SK-N-SH treated with all-trans-retinoic acid at 6 μM for 48 hours (cell line): ENCODE measurements around the gene RMND1.
"Not testable (repeated sequence)": the region's sequence is repeated elsewhere in the genome, so short reads cannot be mapped to it uniquely, and the experiment has no call there.

Experiments
- ATAC-seq: fragments of 200-7000 bp; cut with Tn5 transposase; 3 replicates; pipeline ENCODE4 v1.9.1; 2020; ENCODE audit warnings: mild to moderate bottlenecking, moderate library complexity
- CREB5 ChIP-seq: fragments of 250-450 bp; sonication (Bioruptor Pico); IDR thresholded peaks from 2 replicates; pipeline ENCODE4 v1.5.1; 2020; ENCODE audit warnings: low read depth, mild to moderate bottlenecking, moderate library complexity
- CSDC2 ChIP-seq: fragments of 250-450 bp; sonication (Bioruptor Pico); IDR thresholded peaks from 2 replicates; pipeline ENCODE4 v1.5.0; 2020; ENCODE audit warnings: mild to moderate bottlenecking, moderate library complexity
- GLIS3 ChIP-seq: fragments of 250-450 bp; sonication (Bioruptor Pico); IDR thresholded peaks from 2 replicates; pipeline ENCODE4 v1.5.0; 2020; ENCODE audit warnings: mild to moderate bottlenecking, moderate library complexity
- ISL1 ChIP-seq: fragments of 250-450 bp; sonication (Bioruptor Pico); IDR thresholded peaks from 2 replicates; pipeline ENCODE4 v2.1.2; 2022; ENCODE audit warnings: mild to moderate bottlenecking, moderate library complexity
- OSR1 ChIP-seq: fragments of 250-450 bp; sonication (Bioruptor Pico); IDR thresholded peaks from 2 replicates; pipeline ENCODE4 v1.8.0; 2022; ENCODE audit warnings: moderate library complexity, mild to moderate bottlenecking, inconsistent platforms
- PATZ1 ChIP-seq: fragments of 250-450 bp; sonication (Bioruptor Pico); IDR thresholded peaks from 2 replicates; pipeline ENCODE4 v1.8.0; 2020; ENCODE audit warnings: mild to moderate bottlenecking, moderate library complexity, borderline replicate concordance
- PPARA ChIP-seq: fragments of 250-450 bp; sonication (Bioruptor Pico); IDR thresholded peaks from 2 replicates; pipeline ENCODE4 v1.5.0; 2020; ENCODE audit warnings: mild to moderate bottlenecking, borderline replicate concordance
- RARB ChIP-seq: fragments of 250-450 bp; sonication (Bioruptor Pico); IDR thresholded peaks from 2 replicates; pipeline ENCODE4 v1.8.0; 2021; ENCODE audit warnings: mild to moderate bottlenecking, moderate library complexity
- SNAI2 ChIP-seq: fragments of 250-450 bp; sonication (Bioruptor Pico); IDR thresholded peaks from 2 replicates; pipeline ENCODE4 v1.5.0; 2020; ENCODE audit warnings: mild to moderate bottlenecking, moderate library complexity
- TCF4 ChIP-seq: fragments of 250-450 bp; sonication (Bioruptor Pico); IDR thresholded peaks from 2 replicates; pipeline ENCODE4 v1.8.0; 2021; ENCODE audit warnings: mild to moderate bottlenecking, moderate library complexity, borderline replicate concordance
- TOX ChIP-seq: fragments of 250-450 bp; sonication (Bioruptor Pico); IDR thresholded peaks from 2 replicates; pipeline ENCODE4 v1.8.0; 2021; ENCODE audit warnings: mild to moderate bottlenecking, moderate library complexity, borderline replicate concordance
- TSHZ2 ChIP-seq: fragments of 250-450 bp; sonication (Bioruptor Pico); IDR thresholded peaks from 2 replicates; pipeline ENCODE4 v1.5.0; 2020; ENCODE audit warnings: mild to moderate bottlenecking, moderate library complexity
- ZC3H10 ChIP-seq: fragments of 250-450 bp; sonication (Bioruptor Pico); IDR thresholded peaks from 2 replicates; pipeline ENCODE4 v1.5.1; 2021; ENCODE audit warnings: mild to moderate bottlenecking, moderate library complexity
- ZFP30 ChIP-seq: fragments of 450-650 bp; formaldehyde crosslinking; IDR thresholded peaks from 2 replicates; pipeline ENCODE4 v1.5.0; 2022; ENCODE audit warnings: mild to moderate bottlenecking, moderate library complexity
- ZNF565 ChIP-seq: fragments of 450-650 bp; formaldehyde crosslinking; conservative IDR thresholded peaks from 2 replicates; pipeline ENCODE4 v1.5.0; 2020; ENCODE audit warnings: low read depth, mild to moderate bottlenecking, moderate library complexity
- ZNF70 ChIP-seq: fragments of 450-650 bp; formaldehyde crosslinking; IDR thresholded peaks from 2 replicates; pipeline ENCODE4 v1.5.0; 2020; ENCODE audit warnings: mild to moderate bottlenecking, moderate library complexity
- ZNF8 ChIP-seq: fragments of 450-650 bp; formaldehyde crosslinking; IDR thresholded peaks from 2 replicates; pipeline ENCODE4 v1.5.0; 2020; ENCODE audit warnings: mild to moderate bottlenecking, moderate library complexity
- TF ChIP-seq, protein P1 (sequence below): fragments of 250-450 bp; sonication (Bioruptor Pico); IDR thresholded peaks from 2 replicates; pipeline ENCODE4 v1.8.0; 2021; ENCODE audit warnings: low read depth, mild to moderate bottlenecking, moderate library complexity, borderline replicate concordance

The RMND1 gene

DNA sequence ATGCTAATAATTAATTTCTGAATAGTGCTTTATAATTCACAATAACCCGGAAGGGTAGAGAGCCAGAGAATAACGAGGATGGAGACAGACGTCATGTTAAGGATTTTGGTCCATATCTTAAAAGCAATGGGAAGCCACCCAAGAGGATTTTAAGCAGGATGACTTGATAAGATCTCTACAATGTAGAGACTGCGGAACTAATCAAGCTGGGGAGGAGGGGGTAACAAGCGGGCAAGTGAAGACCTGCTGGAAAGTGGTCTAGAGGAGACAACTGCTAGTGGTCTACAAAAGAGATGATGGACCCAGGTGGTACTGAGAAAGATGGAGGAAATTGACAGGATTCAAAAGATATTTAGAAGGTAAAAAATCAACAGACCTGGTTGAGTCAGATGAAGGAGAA lies 67.8 kb downstream of the RMND1 start:
- no peak for TF ChIP-seq ZFP30 (CRISPR knock-in tag)
- TF ChIP-seq CSDC2 (CRISPR knock-in tag): no peak
- no peak for TF ChIP-seq SNAI2 (CRISPR knock-in tag)
- TF ChIP-seq TSHZ2 (CRISPR knock-in tag): no peak
- TF ChIP-seq RARB (CRISPR knock-in tag): no peak
- no peak for ATAC-seq

DNA sequence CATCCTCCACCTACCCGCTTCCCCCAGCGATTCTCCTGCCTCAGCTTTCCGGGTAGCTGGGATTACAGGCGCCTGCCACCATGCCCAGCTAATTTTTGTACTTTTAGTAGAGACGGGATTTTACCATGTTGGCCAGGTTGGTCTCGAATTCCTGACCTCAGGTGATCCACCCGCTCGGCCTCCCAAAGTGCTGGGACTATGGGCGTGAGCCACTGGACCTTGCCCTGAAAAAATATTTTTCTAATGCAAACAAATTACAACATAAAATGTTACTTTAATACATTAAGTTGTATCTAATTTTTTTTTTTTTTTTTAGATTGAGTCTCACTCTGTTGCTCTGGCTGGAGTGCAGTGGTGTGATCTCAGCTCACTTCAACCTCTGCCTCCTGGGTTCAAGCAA lies 69.3 kb downstream of the RMND1 start:
- ATAC-seq: not testable (repeated sequence)

DNA sequence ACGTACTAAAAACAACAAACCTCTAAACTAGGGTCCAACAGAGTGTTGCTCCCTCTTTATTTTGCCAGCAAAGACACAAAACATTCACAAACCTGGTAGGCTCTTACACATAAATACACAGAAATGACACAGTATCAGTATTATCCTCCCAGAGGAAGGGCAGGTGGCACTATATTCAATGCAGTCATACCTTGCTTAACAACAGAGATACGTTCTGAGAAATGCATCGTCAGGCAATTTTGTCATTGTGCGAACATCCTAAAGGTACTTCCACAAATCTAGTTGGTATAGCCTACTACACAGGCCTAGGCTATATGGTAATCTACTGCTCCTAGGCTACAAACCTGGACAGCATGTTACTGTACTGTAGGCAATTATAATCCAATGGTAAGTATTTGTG lies 70.2 kb downstream of the RMND1 start:
- no peak for ATAC-seq
- no peak for TF ChIP-seq ZNF70 (CRISPR knock-in tag)
- no peak for TF ChIP-seq SNAI2 (CRISPR knock-in tag)
- no peak for TF ChIP-seq TSHZ2 (CRISPR knock-in tag)
- no peak for TF ChIP-seq TOX (CRISPR knock-in tag)
- no peak for TF ChIP-seq RARB (CRISPR knock-in tag)
- TF ChIP-seq, protein P1, sequence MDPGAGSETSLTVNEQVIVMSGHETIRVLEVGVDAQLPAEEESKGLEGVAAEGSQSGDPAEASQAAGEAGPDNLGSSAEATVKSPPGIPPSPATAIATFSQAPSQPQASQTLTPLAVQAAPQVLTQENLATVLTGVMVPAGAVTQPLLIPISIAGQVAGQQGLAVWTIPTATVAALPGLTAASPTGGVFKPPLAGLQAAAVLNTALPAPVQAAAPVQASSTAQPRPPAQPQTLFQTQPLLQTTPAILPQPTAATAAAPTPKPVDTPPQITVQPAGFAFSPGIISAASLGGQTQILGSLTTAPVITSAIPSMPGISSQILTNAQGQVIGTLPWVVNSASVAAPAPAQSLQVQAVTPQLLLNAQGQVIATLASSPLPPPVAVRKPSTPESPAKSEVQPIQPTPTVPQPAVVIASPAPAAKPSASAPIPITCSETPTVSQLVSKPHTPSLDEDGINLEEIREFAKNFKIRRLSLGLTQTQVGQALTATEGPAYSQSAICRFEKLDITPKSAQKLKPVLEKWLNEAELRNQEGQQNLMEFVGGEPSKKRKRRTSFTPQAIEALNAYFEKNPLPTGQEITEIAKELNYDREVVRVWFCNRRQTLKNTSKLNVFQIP (CRISPR knock-in tag): no peak
- TF ChIP-seq ZNF565 (CRISPR knock-in tag): no peak
- no peak for TF ChIP-seq GLIS3 (CRISPR knock-in tag)
- TF ChIP-seq CREB5 (CRISPR knock-in tag): no peak
- no peak for TF ChIP-seq OSR1 (CRISPR knock-in tag)
- no peak for TF ChIP-seq ISL1 (CRISPR knock-in tag)
- TF ChIP-seq ZC3H10: no peak

- ATAC-seq: peak; percentile 28; the same call in 1 of the 3 replicates
- TF ChIP-seq TCF4 (CRISPR knock-in tag) (no peak), ZC3H10 (no peak), PPARA (CRISPR knock-in tag) (no peak), PATZ1 (no peak), TOX (CRISPR knock-in tag) (no peak), GLIS3 (CRISPR knock-in tag) (no peak), ZNF8 (CRISPR knock-in tag) (no peak), ISL1 (CRISPR knock-in tag) (no peak), OSR1 (CRISPR knock-in tag) (no peak)
- TF ChIP-seq, protein P1 (CRISPR knock-in tag): no peak
These were observed 71.1 kb downstream of the RMND1 start for GRCh38 chr6:151380848-151381205.
